Body of pancreas (tissue), 4 donors: Measurements from ENCODE around the gene MYDGF. TPM values are rescaled to one million over a fixed set of nuclear protein-coding genes. Genes with fewer than 3 reads are reported as not detected.

Source experiments
- ATAC-seq: fragments of 150-250 bp; one replicate; pipeline ENCODE4 v1.9.1; 2016
- DNase-seq, 4 donors: peaks; one replicate each; pipeline ENCODE4 v3.0.0-alpha.2; 2019
- H3K27ac ChIP-seq, 4 donors: fragments of 200-600 bp; sonication (generic); 1 replicate in 3 of 4; 2 replicates in 1 of 4; pipeline versions ENCODE4 v1.5.1 to v1.6.1; 2016 to 2019; ENCODE audit warnings: mild to moderate bottlenecking in 1 of 4, mixed read lengths in 1 of 4, moderate library complexity in 1 of 4
- H3K27me3 ChIP-seq, 2 donors: fragments of 200-600 bp; sonication (generic); one replicate each; pipeline ENCODE4 v1.6.0; 2016; ENCODE audit warnings: mild to moderate bottlenecking in 1 of 2
- H3K36me3 ChIP-seq, 2 donors: fragments of 200-600 bp; sonication (generic); replicated peaks in 1 of 2; 2 replicates each; pipeline ENCODE4 v1.5.1; 2016; ENCODE audit warnings: low read depth in 2 of 2; ENCODE audit not compliant: insufficient read depth in 1 of 2
- H3K4me1 ChIP-seq: fragments of 200-600 bp; sonication (generic); one replicate; pipeline ENCODE4 v1.6.0; 2016
- H3K4me3 ChIP-seq, 2 donors: fragments of 200-600 bp; sonication (generic); 1 replicate in 1 of 2; 2 replicates in 1 of 2; pipeline ENCODE4 v1.5.1; 2016 to 2019
- H3K9me3 ChIP-seq, 3 donors: fragments of 200-600 bp; sonication (generic); 1 replicate in 2 of 3; 2 replicates in 1 of 3; pipeline ENCODE4 v1.5.1; 2016
- POLR2A ChIP-seq, 3 donors: fragments of 450-650 bp; IDR thresholded peaks; one replicate each; pipeline ENCODE4 v1.6.1; 2016; ENCODE audit warnings: antibody characterized with exemption in 3 of 3, mild to moderate bottlenecking in 2 of 3
- WGBS, 2 donors: methylation state at CpG; one replicate each; pipeline ENCODE4 v1.1.5; 2017; 5-methylcytosine and 5-hydroxymethylcytosine counted together
- intact Hi-C: fragments of 100-400 bp; cut with DNase I; formaldehyde crosslinking; loops from one replicate; pipeline ENCODE4 v1.15.1; 2023
- total RNA-seq, 2 donors: library from RNA; depleted of rRNA; stranded (reverse); fragments of >200 nt; gene quantifications; one replicate each; pipeline ENCODE4 v1.1.0, GENCODE V29; 2016
- TF ChIP-seq, protein P1 (sequence below), 7 experiments: fragments of 450-650 bp in 4 of 7; fragments of 200-600 bp in 3 of 7; sonication (generic) in 3 of 7; IDR thresholded peaks; one replicate each; pipeline ENCODE4 v1.5.1; 2016 to 2019; ENCODE audit warnings: antibody characterized with exemption in 7 of 7

MYDGF gene
- 10 to 100 TPM; 42.5 to 50.1 TPM for total RNA-seq

DNA sequence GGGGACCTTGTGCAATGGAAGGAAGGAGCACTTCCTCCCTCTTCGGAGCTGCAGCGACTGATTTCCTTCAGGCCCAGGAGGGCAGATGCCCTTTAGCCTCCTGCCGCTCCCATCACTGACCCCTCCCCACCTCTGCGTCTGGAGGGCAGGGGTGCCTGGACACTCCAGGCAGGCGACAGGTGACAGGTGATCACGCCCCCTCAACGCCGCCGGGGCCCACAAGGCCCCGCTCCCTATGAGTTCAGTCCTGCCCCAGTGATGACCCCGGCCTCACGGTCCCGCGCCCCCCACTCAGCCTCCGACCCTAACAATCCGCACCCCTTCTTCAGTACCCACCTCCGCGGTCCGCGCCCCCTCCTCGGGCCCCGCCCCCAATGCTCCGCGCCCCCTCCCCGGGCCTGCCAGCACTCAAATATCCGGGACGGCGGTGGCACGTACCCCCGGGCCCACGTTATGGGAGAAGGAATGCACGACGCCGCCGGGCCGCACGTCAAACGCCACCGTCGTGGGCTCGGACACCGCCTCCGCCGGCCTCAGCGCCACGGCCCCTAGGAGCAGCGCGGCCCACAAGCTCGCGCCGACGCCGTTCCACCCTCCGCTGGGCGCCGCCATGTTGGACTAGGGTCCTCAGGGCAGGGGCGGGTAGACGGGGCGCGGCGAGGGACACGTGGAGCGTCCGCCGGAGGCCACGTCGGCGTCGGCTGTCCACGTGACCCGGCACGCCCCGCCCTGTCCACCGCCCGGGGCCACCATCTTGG, at the start of gene MYDGF:
Gene MYDGF (minus strand): TSS at position 620 of the 758 bp plus-strand sequence. CDS start 8 bp downstream, at position 612.
- Histone ChIP-seq H3K27me3 (no peaks in the 10 kb centered on the region), H3K9me3 (no peaks in the 10 kb centered on the region), H3K27ac (peak within 1 kb of the TSS; percentile 71 to 90 (median 83)), H3K36me3 (peaks cover 0 to 11% of the 10 kb centered on the region in 2 donors), H3K4me3 (peak within 1 kb of the TSS; percentile 93 to 99), H3K4me1 (peaks cover 28% of the 10 kb centered on the region)
- DNase-seq (peak; percentile 94 to 96 (median 95)), ATAC-seq (peak; percentile 98)
- 0% methylated on average over 1 to 26 of the region's 75 CpGs for WGBS, 2 donors
- intact Hi-C loops = no loop called here
- TF ChIP-seq, protein P1, sequence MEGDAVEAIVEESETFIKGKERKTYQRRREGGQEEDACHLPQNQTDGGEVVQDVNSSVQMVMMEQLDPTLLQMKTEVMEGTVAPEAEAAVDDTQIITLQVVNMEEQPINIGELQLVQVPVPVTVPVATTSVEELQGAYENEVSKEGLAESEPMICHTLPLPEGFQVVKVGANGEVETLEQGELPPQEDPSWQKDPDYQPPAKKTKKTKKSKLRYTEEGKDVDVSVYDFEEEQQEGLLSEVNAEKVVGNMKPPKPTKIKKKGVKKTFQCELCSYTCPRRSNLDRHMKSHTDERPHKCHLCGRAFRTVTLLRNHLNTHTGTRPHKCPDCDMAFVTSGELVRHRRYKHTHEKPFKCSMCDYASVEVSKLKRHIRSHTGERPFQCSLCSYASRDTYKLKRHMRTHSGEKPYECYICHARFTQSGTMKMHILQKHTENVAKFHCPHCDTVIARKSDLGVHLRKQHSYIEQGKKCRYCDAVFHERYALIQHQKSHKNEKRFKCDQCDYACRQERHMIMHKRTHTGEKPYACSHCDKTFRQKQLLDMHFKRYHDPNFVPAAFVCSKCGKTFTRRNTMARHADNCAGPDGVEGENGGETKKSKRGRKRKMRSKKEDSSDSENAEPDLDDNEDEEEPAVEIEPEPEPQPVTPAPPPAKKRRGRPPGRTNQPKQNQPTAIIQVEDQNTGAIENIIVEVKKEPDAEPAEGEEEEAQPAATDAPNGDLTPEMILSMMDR (IDR thresholded peaks at IDR 0.05) = no peak
- TF ChIP-seq POLR2A (IDR thresholded peaks at IDR 0.05) = peak; percentile 74 to 76 (median 76)

DNA sequence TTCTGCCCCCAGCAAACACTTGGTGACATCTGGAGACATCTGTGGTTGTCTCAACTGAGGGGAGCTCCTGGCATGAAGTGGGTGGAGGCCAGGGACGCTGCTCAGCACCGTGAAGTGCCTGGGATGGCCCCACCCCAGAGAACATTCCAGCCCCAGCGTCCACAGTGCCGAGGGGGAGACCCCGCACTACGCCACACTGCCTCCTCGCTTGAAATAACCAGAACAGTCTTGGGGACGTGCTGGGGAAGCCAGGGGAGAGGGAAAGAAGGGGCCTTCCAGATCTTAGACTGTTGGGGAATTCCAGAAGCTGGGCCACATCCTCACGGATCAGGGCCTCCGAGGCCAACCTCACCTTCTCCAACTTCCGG, 49.3 kb upstream of the MYDGF start:
- no peaks in the 10 kb centered on the region for H3K27me3 ChIP-seq
- no peak overlapping the region for H3K27ac ChIP-seq
- peaks cover 0 to 10% of the 10 kb centered on the region in 2 donors for H3K36me3 ChIP-seq
- H3K4me1 ChIP-seq = peaks cover 46% of the 10 kb centered on the region
- no peak overlapping the region for H3K4me3 ChIP-seq
- H3K9me3 ChIP-seq = no peaks in the 10 kb centered on the region
- 93 to 94% methylated on average over 6 to 10 of the region's 11 CpGs for WGBS, 2 donors
- no peak for TF ChIP-seq POLR2A (IDR thresholded peaks at IDR 0.05)
- TF ChIP-seq, protein P1 (IDR thresholded peaks at IDR 0.05) = no peak
- no peak for DNase-seq
- no peak for ATAC-seq
- intact Hi-C loops = no loop called here

DNA sequence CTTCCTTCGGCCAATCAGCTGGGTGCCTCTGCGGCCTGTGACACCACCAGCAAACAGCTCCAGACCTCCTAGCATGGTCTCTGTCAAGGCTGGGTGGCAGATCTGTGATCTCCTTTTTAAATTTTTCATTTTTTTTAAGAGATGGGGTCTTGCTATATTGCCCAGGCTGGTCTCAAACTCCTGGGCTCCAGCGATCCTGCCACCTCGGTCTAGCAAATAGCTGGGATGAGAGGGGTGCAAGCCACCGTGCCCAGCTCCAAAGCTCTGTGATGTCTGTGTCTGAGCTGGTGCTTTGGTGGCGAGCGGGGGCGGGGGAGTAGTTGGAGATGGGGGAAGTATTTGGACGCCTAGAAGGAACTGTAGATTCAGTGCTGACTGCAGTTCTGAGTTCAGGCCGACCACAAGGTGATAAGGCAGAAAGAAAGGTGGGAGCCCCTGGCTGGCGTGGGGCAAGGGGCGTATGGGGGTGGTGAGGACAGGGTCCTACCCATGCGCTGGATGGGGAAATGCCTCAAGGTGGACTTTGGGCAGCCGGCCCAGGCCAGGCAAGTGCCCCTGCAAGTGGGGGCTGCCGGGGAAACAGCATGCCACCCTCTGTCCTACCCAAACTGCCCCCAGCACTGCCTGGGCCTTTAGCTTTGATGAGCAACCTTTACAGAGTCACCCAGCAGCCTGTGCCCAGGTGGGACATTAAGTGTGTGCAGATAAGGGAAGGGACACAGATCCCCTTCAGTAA, 48.0 kb upstream of the MYDGF start:
- 90 to 94% methylated on average over 15 of the region's 15 CpGs for WGBS, 2 donors
- ATAC-seq (no peak), DNase-seq (no peak)
- intact Hi-C loops = no loop called here
- Histone ChIP-seq H3K36me3 (peaks cover 8 to 17% of the 10 kb centered on the region in 2 donors), H3K9me3 (no peaks in the 10 kb centered on the region), H3K4me3 (no peak overlapping the region), H3K27me3 (no peaks in the 10 kb centered on the region), H3K27ac (no peak overlapping the region), H3K4me1 (peaks cover 50% of the 10 kb centered on the region)
- TF ChIP-seq POLR2A (IDR thresholded peaks at IDR 0.05) = no peak
- TF ChIP-seq, protein P1 (IDR thresholded peaks at IDR 0.05) = no peak

DNA sequence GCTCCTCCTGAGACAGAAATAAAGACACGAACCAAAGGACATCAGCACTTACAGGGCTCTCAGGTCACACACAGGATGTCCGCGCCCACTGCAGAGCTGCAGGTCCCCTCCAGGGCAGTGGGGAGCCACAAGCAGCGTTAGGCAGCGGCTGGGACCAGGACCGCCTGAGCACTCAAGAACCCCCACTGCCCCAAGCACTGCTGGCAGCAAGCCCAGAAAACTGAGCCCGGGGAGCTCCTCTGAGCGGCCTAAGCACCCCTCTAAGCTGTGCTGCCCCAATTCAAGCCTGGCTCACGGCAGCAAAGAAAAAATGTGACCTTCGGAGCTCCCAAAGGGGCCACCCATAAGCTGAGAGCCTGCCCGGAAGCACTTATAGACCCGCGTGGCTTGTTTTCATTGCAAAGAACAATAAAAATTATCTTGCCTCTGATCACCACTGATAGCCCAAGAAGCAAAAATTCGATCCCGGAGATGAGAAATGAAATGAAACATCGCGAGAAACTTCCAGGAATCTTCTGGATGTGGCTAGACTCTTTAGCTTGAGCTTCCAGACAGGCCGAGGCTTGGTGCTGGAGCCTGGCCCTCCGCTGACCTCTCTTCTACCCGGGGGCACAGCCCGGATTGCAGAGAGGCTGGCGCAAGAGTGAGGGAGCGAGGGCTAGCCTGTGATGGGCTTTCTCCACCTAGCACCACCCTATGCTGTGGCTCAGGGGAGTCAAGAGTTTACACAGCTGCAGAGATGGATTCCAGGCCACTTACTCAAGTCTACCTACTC, 47.2 kb upstream of the MYDGF start:
- H3K9me3 ChIP-seq = no peaks in the 10 kb centered on the region
- ATAC-seq = no peak
- 76 to 77% methylated on average over 17 to 23 of the region's 23 CpGs for WGBS, 2 donors
- TF ChIP-seq POLR2A (IDR thresholded peaks at IDR 0.05) = no peak
- TF ChIP-seq, protein P1 (IDR thresholded peaks at IDR 0.05) = no peak
- peaks cover 46% of the 10 kb centered on the region for H3K4me1 ChIP-seq
- H3K36me3 ChIP-seq = peaks cover 12 to 23% of the 10 kb centered on the region in 2 donors
- H3K27me3 ChIP-seq = no peaks in the 10 kb centered on the region
- no peak overlapping the region for H3K4me3 ChIP-seq
- H3K27ac ChIP-seq = peak overlapping the region in 1 of 4 donors; percentile 11
- intact Hi-C loops = no loop called here
- DNase-seq = no peak
